ENCODE data around the gene SNRPF.
"Not testable (repeated sequence)": the region's sequence is repeated elsewhere in the genome, so short reads cannot be mapped to it uniquely, and the experiment has no call there.

SNRPF gene

GRCh38 chr12:95858451-95859343 is at the start of gene SNRPF:
Gene SNRPF (plus strand): TSS chr12:95858952. CDS start chr12:95859074, 122 bp downstream.
- DNase-seq (peak; percentile 88 to 96), ATAC-seq (peak; percentile 99)
- H3K4me3 Mint-ChIP-seq = no peak within 1 kb of the TSS
- H3K9me3 Mint-ChIP-seq = no peaks in the 10 kb centered on the region
- H3K27me3 Mint-ChIP-seq = peaks cover 8% of the 10 kb centered on the region
- H3K4me1 Mint-ChIP-seq = peaks cover 23% of the 10 kb centered on the region
- H3K27ac Mint-ChIP-seq = no peak within 1 kb of the TSS

GRCh38 chr12:95809000-95809680 is 49.6 kb upstream of the SNRPF start:
- no peaks in the 10 kb centered on the region for H3K9me3 Mint-ChIP-seq
- H3K4me3 Mint-ChIP-seq = no peak overlapping the region
- peaks cover 25% of the 10 kb centered on the region for H3K27me3 Mint-ChIP-seq
- DNase-seq (no peak), ATAC-seq (no peak)
- no peaks in the 10 kb centered on the region for H3K4me1 Mint-ChIP-seq
- no peak overlapping the region for H3K27ac Mint-ChIP-seq

GRCh38 chr12:95810411-95810810 is 48.3 kb upstream of the SNRPF start:
- DNase-seq (no peak), ATAC-seq (no peak)
- Mint-ChIP-seq H3K27ac (no peak overlapping the region), H3K4me1 (no peaks in the 10 kb centered on the region), H3K27me3 (peaks cover 25% of the 10 kb centered on the region), H3K4me3 (no peak overlapping the region), H3K9me3 (no peaks in the 10 kb centered on the region)

DNA sequence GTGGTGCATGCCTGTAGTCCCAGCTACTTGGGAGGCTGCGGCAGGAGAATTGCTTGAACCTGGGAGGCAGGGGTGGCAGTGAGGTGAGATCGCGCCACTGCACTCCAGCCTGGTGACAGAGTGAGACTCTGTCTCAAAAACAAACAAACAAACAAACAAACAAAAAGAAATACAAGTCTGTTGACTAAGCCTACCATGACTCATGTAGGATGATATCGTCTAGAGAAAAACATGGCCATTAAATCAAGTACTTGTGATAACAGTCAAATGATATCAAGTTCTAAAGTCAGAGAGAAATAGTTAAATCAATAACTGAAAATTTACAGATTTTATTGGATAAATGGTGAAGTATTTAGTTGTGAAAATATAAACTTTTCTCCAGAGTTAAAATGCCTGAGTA is 46.6 kb upstream of the SNRPF start:
- H3K9me3 Mint-ChIP-seq, ATAC-seq, H3K4me1 Mint-ChIP-seq, H3K4me3 Mint-ChIP-seq, H3K27ac Mint-ChIP-seq, DNase-seq: not testable (repeated sequence)
- H3K27me3 Mint-ChIP-seq = peaks cover 25% of the 10 kb centered on the region

DNA sequence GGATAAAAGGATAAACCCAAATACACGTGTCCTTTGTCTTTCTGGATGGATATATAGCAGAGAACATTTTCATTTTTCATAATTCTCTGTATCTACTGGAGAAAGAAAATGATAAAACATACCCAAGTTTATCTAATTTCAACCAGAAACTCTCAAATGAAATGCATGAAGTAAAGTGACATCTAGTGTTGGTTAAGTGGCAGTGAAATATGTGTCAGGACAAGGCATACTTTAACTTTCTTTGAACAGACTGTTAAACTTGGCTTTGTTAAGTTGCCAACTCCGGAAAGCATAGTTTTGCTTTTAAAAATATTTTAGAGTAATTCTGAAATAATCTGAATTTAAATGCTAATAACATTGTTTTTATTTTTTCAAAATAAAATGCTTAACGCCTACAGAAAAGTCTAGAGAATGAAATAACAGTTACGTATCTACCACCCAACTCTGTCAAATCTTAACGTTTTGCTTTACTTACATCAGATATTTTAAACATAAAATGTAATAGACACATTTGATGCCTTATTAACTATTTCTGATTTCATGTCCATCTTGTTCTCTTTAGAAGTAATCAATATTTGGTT is 43.0 kb upstream of the SNRPF start:
- Mint-ChIP-seq H3K9me3 (no peaks in the 10 kb centered on the region), H3K4me1 (no peaks in the 10 kb centered on the region), H3K27ac (no peak overlapping the region), H3K4me3 (no peak overlapping the region), H3K27me3 (peaks cover 20% of the 10 kb centered on the region)
- ATAC-seq (no peak), DNase-seq (no peak)

- DNase-seq = no peak
- Mint-ChIP-seq H3K4me3 (no peak overlapping the region), H3K9me3 (no peaks in the 10 kb centered on the region), H3K27ac (no peak overlapping the region), H3K27me3 (peaks cover 21% of the 10 kb centered on the region), H3K4me1 (no peaks in the 10 kb centered on the region)
- ATAC-seq = no peak
Observed at GRCh38 chr12:95820096-95820703, 38.6 kb upstream of the SNRPF start.

GRCh38 chr12:95829395-95829794 is 29.4 kb upstream of the SNRPF start:
- Mint-ChIP-seq H3K27ac (no peak overlapping the region), H3K9me3 (no peaks in the 10 kb centered on the region), H3K27me3 (peaks cover 14% of the 10 kb centered on the region), H3K4me1 (no peaks in the 10 kb centered on the region), H3K4me3 (no peak overlapping the region)
- no peak for ATAC-seq
- no peak for DNase-seq

DNA sequence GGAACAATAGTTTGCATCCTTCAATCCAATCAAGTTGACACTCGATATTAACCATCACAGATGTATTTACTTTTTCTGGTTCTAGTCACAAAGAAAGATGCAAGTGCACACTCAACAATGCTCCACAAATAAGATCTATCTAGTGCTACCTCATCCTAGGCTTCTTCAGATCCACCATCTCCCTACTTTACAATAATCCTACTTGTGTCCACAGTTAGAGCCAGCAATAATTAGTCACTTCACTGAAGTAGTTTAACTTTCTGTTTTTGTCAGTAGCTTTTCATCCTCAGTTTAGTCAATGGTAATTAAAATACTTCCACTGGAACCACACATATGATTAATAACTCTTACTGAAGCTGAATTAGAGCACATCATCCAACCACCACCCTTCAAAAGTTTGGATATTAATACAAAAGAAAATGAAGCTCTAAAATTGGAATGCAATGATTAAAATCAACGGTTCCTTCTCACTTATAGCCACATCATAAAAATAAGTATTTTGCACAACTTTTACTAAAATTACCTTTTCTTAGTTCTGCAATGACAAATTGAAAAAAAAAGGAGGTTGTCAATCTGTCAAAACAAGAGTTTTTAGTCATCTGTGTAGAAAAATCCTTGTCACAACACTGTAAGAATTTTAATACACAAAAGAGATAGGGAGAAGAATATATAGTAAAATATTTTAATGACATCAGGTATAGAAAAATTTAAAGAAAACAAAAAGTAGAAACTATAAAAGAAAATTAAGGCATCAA is 28.2 kb upstream of the SNRPF start:
- Mint-ChIP-seq H3K4me1 (no peaks in the 10 kb centered on the region), H3K27ac (no peak overlapping the region), H3K27me3 (peaks cover 14% of the 10 kb centered on the region), H3K9me3 (no peaks in the 10 kb centered on the region), H3K4me3 (peak overlapping the region in 1 of 2 donors; percentile 10)
- DNase-seq = no peak
- peak; percentile 26 for ATAC-seq

- DNase-seq (no peak), ATAC-seq (no peak)
- no peak overlapping the region for H3K4me3 Mint-ChIP-seq
- H3K9me3 Mint-ChIP-seq = no peaks in the 10 kb centered on the region
- peaks cover 6% of the 10 kb centered on the region for H3K4me1 Mint-ChIP-seq
- H3K27ac Mint-ChIP-seq = no peak overlapping the region
- peaks cover 29% of the 10 kb centered on the region for H3K27me3 Mint-ChIP-seq
Observed at GRCh38 chr12:95834572-95834971, 24.2 kb upstream of the SNRPF start.

GRCh38 chr12:95836185-95836609 is 22.6 kb upstream of the SNRPF start:
- H3K27ac Mint-ChIP-seq = no peak overlapping the region
- no peaks in the 10 kb centered on the region for H3K9me3 Mint-ChIP-seq
- H3K27me3 Mint-ChIP-seq = peaks cover 17% of the 10 kb centered on the region
- peaks cover 6% of the 10 kb centered on the region for H3K4me1 Mint-ChIP-seq
- DNase-seq (no peak), ATAC-seq (no peak)
- H3K4me3 Mint-ChIP-seq = no peak overlapping the region

- H3K4me3 Mint-ChIP-seq = no peak overlapping the region
Observed at GRCh38 chr12:95836630-95837239, 22.0 kb upstream of the SNRPF start.

DNA sequence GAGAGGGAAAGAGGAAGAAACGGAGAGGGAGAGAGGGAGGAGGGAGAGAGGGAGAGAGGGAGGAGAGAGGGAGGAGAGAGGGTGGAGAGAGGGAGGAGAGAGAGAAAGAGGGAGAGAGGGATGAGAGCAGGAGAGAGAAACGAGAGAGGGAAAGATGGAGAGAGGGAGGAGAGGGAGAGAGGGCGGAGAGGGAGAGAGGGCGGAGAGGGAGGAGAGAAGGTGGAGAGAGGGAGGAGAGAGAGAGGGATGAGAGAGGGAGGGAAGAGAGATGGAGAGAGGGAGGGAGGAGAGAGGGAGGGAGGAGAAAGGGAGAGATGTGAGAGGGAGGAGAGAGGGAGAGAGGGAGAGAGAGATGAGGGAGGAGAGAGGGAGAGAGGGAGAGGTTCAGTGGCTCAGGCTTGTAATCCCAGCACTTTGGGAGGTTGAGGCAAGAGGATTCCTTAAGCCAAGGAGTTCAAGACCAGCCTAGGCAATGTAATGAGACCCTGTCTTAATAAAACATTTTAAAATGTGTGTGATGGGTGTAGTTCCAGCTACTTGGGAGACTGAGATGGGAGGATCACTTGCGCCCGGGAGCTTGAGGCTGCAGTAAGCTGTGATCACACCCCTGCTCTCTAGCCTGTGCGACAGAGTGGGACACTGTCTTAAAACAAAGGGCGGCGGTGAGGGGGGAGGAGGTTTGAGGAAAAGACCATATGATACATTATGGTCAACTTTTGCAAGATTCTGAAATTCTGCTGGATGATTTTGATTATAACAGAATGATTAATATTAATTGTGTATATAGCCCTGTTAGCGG is 21.3 kb upstream of the SNRPF start:
- no peak for DNase-seq
- no peak for ATAC-seq
- peak overlapping the region in 1 of 2 donors; percentile 62 for H3K27ac Mint-ChIP-seq

More at GRCh38 chr12:95836630-95837239, 22.0 kb upstream of the SNRPF start:
- no peak overlapping the region for H3K27ac Mint-ChIP-seq
- H3K9me3 Mint-ChIP-seq = no peaks in the 10 kb centered on the region
- peaks cover 6% of the 10 kb centered on the region for H3K4me1 Mint-ChIP-seq
- ATAC-seq = no peak
- DNase-seq = no peak
- H3K27me3 Mint-ChIP-seq = peaks cover 17% of the 10 kb centered on the region

DNA sequence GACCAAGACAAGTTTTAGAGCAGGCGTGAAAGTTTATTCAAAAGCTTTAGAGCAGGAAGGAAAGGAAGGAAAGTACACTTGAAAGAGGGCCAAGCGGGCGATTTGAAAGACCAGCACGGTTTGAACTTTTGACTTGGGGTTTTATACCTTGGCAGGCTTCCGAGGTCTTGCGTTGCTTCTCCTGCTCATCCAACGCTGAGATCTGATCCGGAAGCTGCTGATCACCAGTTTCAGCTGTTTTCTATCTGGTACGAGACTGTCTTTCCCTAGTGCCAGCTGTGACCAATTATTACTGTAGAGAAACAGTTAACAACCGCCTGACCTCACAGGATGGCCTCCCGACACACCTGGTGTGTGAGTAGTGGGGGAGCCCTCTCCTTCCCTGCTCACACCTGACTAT is 20.6 kb upstream of the SNRPF start:
- peaks cover 6% of the 10 kb centered on the region for H3K4me1 Mint-ChIP-seq
- H3K9me3 Mint-ChIP-seq = no peaks in the 10 kb centered on the region
- H3K4me3 Mint-ChIP-seq = no peak overlapping the region
- no peak for DNase-seq
- ATAC-seq = peak; percentile 18
- peak overlapping the region in 1 of 2 donors; percentile 62 for H3K27ac Mint-ChIP-seq
- H3K27me3 Mint-ChIP-seq = peaks cover 17% of the 10 kb centered on the region

More for the DNA sequence above, 21.3 kb upstream of the SNRPF start:
- H3K4me3 Mint-ChIP-seq = no peak overlapping the region
- no peaks in the 10 kb centered on the region for H3K9me3 Mint-ChIP-seq
- peaks cover 17% of the 10 kb centered on the region for H3K27me3 Mint-ChIP-seq
- peaks cover 6% of the 10 kb centered on the region for H3K4me1 Mint-ChIP-seq

DNA sequence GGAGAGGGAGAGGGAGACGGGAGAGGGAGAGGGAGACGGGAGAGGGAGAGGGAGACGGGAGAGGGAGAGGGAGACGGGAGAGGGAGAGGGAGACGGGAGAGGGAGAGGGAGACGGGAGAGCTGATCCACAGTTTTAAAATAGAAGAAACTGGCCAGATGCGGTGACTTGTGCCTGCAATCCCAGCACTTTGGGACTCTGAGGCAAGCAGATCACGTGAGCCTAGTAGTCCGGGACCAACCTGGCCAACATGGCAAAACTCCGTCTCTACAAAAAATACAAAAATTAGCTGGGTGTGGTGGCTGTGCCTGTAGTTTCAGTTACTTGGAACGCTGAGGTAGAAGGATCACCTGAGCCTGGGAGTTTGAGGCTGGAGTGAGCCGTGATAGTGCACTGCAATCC is 16.3 kb upstream of the SNRPF start:
- not testable (repeated sequence) for DNase-seq, H3K4me1 Mint-ChIP-seq, H3K4me3 Mint-ChIP-seq, H3K27ac Mint-ChIP-seq, H3K9me3 Mint-ChIP-seq, ATAC-seq
- H3K27me3 Mint-ChIP-seq = peaks cover 22% of the 10 kb centered on the region
